SK-N-SH (cell line): Measurements from ENCODE around the gene PSMF1.

Experiments
- CTCF ChIP-seq: fragments of 200-600 bp; sonication (generic); IDR thresholded peaks from 2 replicates; pipeline ENCODE4 v1.6.1; 2017; ENCODE audit warnings: antibody characterized with exemption, mild to moderate bottlenecking, moderate library complexity
- EP300 ChIP-seq, 2 experiments: IDR thresholded peaks; 2 replicates each; pipeline versions ENCODE4 v1.4.0 to v1.6.1; 2012; ENCODE audit warnings: borderline replicate concordance in 1 of 2, low read depth in 1 of 2, low read length in 1 of 2
- MEF2A ChIP-seq: IDR thresholded peaks from 2 replicates; pipeline ENCODE4 v1.4.0; 2012; ENCODE audit warnings: low read depth, borderline replicate concordance
- RAD21 ChIP-seq: IDR thresholded peaks from 2 replicates; pipeline ENCODE4 v1.6.1; 2012; ENCODE audit warnings: mild to moderate bottlenecking, low read length
- USF1 ChIP-seq: IDR thresholded peaks from 2 replicates; pipeline ENCODE4 v1.4.0; 2012; ENCODE audit warnings: low read depth, borderline replicate concordance
- USF2 ChIP-seq: fragments of 150-350 bp; IDR thresholded peaks from 2 replicates; pipeline ENCODE4 v1.6.1; 2017; ENCODE audit warnings: antibody characterized with exemption, low read length, low read depth, borderline replicate concordance
- TF ChIP-seq, protein P1 (sequence below): IDR thresholded peaks from 2 replicates; pipeline ENCODE4 v1.4.0; 2012; ENCODE audit warnings: low read depth, borderline replicate concordance

DNA sequence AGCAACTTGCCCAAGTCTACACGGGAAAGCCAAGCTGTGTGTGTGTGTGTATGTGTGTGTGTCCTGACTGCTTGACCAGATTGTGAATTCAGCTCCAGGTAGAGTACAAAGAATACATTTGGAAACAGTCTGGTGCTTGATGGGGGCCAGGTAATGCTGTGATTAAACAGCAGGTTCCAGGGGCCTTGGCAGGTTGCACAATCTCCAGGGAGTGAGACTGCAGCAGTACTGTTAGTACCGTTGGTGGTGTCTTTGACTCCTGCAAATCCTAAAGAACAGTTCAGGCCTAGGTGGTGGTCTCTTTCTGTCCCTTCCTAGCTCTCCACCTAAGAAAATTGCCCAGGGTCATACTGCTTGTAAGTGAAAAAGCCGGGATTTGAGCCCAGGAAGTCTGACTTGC, 11.2 kb upstream of the PSMF1 start:
- no peak for TF ChIP-seq EP300 (IDR thresholded peaks at IDR 0.05; ENCODE audit: borderline replicate concordance in 1 of 2, low read depth in 1 of 2, low read length in 1 of 2)
- no peak for TF ChIP-seq CTCF
- TF ChIP-seq USF1, result no peak
- no peak for TF ChIP-seq USF2
- TF ChIP-seq, protein P1, sequence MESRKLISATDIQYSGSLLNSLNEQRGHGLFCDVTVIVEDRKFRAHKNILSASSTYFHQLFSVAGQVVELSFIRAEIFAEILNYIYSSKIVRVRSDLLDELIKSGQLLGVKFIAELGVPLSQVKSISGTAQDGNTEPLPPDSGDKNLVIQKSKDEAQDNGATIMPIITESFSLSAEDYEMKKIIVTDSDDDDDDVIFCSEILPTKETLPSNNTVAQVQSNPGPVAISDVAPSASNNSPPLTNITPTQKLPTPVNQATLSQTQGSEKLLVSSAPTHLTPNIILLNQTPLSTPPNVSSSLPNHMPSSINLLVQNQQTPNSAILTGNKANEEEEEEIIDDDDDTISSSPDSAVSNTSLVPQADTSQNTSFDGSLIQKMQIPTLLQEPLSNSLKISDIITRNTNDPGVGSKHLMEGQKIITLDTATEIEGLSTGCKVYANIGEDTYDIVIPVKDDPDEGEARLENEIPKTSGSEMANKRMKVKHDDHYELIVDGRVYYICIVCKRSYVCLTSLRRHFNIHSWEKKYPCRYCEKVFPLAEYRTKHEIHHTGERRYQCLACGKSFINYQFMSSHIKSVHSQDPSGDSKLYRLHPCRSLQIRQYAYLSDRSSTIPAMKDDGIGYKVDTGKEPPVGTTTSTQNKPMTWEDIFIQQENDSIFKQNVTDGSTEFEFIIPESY, result no peak
- no peak for TF ChIP-seq RAD21
- TF ChIP-seq MEF2A, result no peak
